ENCODE results near the gene TPI1.
"Not testable (repeated sequence)": the region's sequence is repeated elsewhere in the genome, so short reads cannot be mapped to it uniquely, and the experiment has no call there.

The TPI1 gene

GRCh38 chr12:6861391-6861790 is 5.9 kb upstream of the TPI1 start:
- H3K4me3 ChIP-seq (ENCODE audit: low read depth, low read length) = no peak overlapping the region
- TF ChIP-seq MYC (IDR thresholded peaks at IDR 0.05; ENCODE audit: low read depth, low read length) (no peak), CTCF (IDR thresholded peaks at IDR 0.05; ENCODE audit: low read depth, low read length) (no peak), MAX (IDR thresholded peaks at IDR 0.05; ENCODE audit: low read depth, low read length) (no peak), POLR2A (IDR thresholded peaks at IDR 0.05; ENCODE audit: extremely low read depth, insufficient read length) (no peak)
- DNase-seq (ENCODE audit: low read depth) = no peak

- H3K4me3 ChIP-seq (ENCODE audit: low read depth, low read length) = no peak overlapping the region
- TF ChIP-seq MYC (IDR thresholded peaks at IDR 0.05; ENCODE audit: low read depth, low read length) (no peak), CTCF (IDR thresholded peaks at IDR 0.05; ENCODE audit: low read depth, low read length) (no peak), MAX (IDR thresholded peaks at IDR 0.05; ENCODE audit: low read depth, low read length) (no peak), POLR2A (IDR thresholded peaks at IDR 0.05; ENCODE audit: extremely low read depth, insufficient read length) (no peak)
- DNase-seq (ENCODE audit: low read depth) = no peak
Measured at GRCh38 chr12:6863033-6863432, 4.3 kb upstream of the TPI1 start.

DNA sequence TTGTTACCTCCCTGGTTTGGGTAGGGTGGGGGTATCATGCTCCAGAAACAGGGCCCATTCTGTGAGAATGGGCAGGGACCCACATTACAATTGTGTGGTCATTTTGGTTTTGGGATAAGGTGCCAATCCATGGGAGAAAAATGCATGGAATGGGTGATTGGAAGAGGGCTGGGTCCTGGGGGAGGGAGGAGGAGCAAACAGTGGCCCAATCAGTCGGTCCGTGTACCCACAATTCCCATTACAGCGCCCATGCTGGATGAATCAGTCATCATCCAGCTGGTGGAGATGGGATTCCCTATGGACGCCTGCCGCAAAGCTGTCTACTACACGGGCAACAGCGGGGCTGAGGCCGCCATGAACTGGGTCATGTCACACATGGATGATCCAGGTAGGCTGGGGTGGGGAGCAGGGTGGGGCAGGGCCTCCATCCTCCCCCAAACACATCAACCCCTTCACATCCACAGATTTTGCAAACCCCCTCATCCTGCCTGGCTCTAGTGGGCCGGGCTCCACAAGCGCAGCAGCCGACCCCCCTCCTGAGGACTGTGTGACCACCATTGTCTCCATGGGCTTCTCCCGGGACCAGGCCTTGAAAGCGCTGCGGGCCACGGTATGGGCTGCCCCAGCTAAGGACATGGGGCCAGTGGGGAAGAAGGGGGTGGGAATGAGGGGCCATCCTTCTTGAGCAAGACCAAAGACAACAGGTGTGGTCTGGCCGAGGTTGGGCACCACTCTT is 3.6 kb upstream of the TPI1 start:
- no peak for DNase-seq (ENCODE audit: low read depth)
- no peak for TF ChIP-seq POLR2A (IDR thresholded peaks at IDR 0.05; ENCODE audit: extremely low read depth, insufficient read length)
- no peak for TF ChIP-seq CTCF (IDR thresholded peaks at IDR 0.05; ENCODE audit: low read depth, low read length)
- TF ChIP-seq MYC (IDR thresholded peaks at IDR 0.05; ENCODE audit: low read depth, low read length) = no peak
- TF ChIP-seq MAX (IDR thresholded peaks at IDR 0.05; ENCODE audit: low read depth, low read length) = no peak
- H3K4me3 ChIP-seq (ENCODE audit: low read depth, low read length) = no peak overlapping the region

DNA sequence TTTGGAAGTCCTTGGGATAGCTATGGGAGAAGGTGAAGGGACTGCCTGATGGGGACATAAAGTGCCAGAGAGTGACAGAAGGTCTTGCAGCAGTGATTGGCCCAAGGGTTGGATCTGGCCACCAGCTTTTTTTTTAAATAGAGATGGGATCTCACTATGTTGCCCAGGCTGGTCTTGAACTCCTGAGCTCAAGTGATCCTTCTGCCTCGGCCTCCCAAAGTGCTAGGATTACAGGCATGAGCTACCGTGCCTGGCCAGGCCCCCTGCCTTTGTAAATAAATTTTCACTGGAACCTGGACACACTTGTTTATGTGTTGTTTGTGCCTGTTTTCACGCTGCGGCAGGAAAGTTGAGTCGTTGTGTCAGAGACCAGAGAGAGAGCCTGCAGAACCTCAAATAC is 2.0 kb upstream of the TPI1 start:
- DNase-seq (ENCODE audit: low read depth) = not testable (repeated sequence)

DNA sequence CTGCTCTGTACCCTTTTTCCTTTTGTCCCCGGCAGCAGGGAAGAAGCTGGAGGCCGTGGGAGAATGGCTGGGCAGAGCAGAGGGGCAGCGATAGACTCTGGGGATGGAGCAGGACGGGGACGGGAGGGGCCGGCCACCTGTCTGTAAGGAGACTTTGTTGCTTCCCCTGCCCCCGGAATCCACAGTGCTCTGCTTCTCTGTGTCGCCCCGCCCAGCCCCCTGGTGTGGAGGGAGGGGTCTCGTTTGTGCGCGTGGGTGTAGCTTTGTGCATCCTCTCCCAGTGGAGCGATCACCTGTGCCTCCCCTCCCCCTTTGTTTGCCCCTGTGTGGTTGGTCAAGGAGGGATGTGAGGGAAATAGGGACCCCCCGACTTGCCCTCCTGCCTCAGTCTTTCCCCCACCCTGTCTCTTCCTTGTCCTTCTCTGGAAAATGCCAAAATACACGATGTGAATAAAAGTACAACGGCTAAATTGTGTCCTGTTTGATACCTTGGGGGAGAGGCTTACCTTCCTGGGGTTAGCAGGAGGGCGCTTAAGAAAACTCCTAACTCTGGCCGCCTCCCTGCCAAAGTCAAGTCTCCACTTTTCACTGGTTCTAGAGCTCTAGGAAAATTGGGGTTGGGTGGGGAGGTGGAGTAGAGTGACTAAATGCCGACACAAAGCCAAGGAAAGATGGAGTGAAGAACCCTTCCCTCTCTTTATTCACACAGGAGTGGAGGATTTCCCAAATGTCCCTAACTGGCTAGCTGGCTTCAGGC is 990 bp upstream of the TPI1 start:
- H3K4me3 ChIP-seq (ENCODE audit: low read depth, low read length) = peak overlapping the region; percentile 57
- DNase-seq (ENCODE audit: low read depth) = no peak
- TF ChIP-seq POLR2A (IDR thresholded peaks at IDR 0.05; ENCODE audit: extremely low read depth, insufficient read length) = no peak
- no peak for TF ChIP-seq CTCF (IDR thresholded peaks at IDR 0.05; ENCODE audit: low read depth, low read length)
- TF ChIP-seq MYC (IDR thresholded peaks at IDR 0.05; ENCODE audit: low read depth, low read length) = no peak
- no peak for TF ChIP-seq MAX (IDR thresholded peaks at IDR 0.05; ENCODE audit: low read depth, low read length)

More for the DNA sequence above, 2.0 kb upstream of the TPI1 start:
- H3K4me3 ChIP-seq (ENCODE audit: low read depth, low read length) = not testable (repeated sequence)

GRCh38 chr12:6866920-6867412 is 365 bp upstream of the TPI1 start:
- no peak for TF ChIP-seq MAX (IDR thresholded peaks at IDR 0.05; ENCODE audit: low read depth, low read length)
- TF ChIP-seq POLR2A (IDR thresholded peaks at IDR 0.05; ENCODE audit: extremely low read depth, insufficient read length) = no peak
- TF ChIP-seq CTCF (IDR thresholded peaks at IDR 0.05; ENCODE audit: low read depth, low read length) = no peak
- TF ChIP-seq MYC (IDR thresholded peaks at IDR 0.05; ENCODE audit: low read depth, low read length) = no peak

More at GRCh38 chr12:6866920-6867412, 365 bp upstream of the TPI1 start:
- peak overlapping the region; percentile 57 for H3K4me3 ChIP-seq (ENCODE audit: low read depth, low read length)
- no peak for DNase-seq (ENCODE audit: low read depth)
